Measurements from ENCODE around the gene SEMA3D.

Gene SEMA3D

DNA sequence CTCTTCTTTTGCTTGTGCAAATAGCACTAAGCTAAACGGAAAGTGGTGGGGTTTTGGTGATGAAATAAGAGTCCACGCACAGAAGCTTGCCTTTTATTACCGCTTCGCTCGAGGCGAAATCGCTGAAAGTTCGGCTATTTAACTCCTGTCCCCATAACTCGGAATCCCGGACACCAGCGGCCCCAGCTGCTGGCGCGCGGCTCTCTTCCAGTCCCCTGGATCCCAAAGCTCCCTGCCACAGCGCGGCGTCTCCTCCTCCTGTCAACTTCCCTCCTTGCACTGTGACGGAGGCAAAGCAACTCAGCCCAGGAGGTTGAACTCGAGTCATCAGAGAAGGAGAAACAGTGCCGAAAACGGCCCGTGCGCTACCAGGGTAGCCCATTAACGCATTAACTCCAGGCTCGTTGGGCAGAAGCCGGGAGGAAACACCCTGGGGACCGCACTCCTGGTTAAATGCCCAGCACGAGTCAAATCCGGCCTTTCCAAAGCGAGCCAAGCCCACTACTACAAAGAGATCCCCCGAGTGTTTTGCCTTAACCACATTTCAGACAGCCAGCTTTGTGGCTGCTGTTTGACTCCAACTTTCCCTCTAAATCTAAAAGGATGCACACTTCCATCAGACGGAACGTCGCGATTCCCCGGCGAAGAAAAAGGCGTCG lies 1.3 kb downstream of the SEMA3D start:
- Histone ChIP-seq H3K36me3 (ENCODE audit: control insufficient read depth in 4 of 4, insufficient read depth in 4 of 4, low read length in 3 of 4) (no peaks in the 10 kb centered on the region), H3K27ac (ENCODE audit: insufficient read depth in 1 of 2, low read depth in 1 of 2, low read length in 2 of 2, poor library complexity in 1 of 2, severe bottlenecking in 2 of 2) (no peak overlapping the region), H3K4me3 (ENCODE audit: control insufficient read depth in 1 of 7, extremely low read depth in 1 of 7, insufficient read depth in 4 of 7, low read depth in 2 of 7, low read length in 6 of 7) (peak overlapping the region in 6 of 7 experiments; percentile 74 to 90 (median 78)), H3K9me3 (ENCODE audit: control extremely low read depth in 1 of 5, control insufficient read depth in 4 of 5, insufficient read depth in 2 of 5, low read depth in 1 of 5, low read length in 4 of 5) (no peaks in the 10 kb centered on the region), H3K4me1 (ENCODE audit: control extremely low read depth in 1 of 4, control insufficient read depth in 4 of 4, insufficient read depth in 4 of 4, low read length in 3 of 4) (peaks cover 8 to 28% (median 25%) of the 10 kb centered on the region in 4 experiments), H3K27me3 (replicated peaks in 2 of 5; ENCODE audit: control insufficient read depth in 4 of 5, insufficient read depth in 5 of 5, low read length in 4 of 5) (peaks cover 2 to 45% (median 9%) of the 10 kb centered on the region in 5 experiments)
- ChIA-PET POLR2A (no interaction called here), CTCF (interaction anchor here (1.0 to 1.5 kb wide), 6 partner anchors 10 to 564 kb away, joined by 3 to 5 read pairs (median 3); no protein-coding TSS in a partner anchor)
- WGBS (ENCODE audit: insufficient coverage) = under 1% methylated on average over 39 of the region's 39 CpGs
- DNase-seq = peak; percentile 22 to 57 (median 50)

DNA sequence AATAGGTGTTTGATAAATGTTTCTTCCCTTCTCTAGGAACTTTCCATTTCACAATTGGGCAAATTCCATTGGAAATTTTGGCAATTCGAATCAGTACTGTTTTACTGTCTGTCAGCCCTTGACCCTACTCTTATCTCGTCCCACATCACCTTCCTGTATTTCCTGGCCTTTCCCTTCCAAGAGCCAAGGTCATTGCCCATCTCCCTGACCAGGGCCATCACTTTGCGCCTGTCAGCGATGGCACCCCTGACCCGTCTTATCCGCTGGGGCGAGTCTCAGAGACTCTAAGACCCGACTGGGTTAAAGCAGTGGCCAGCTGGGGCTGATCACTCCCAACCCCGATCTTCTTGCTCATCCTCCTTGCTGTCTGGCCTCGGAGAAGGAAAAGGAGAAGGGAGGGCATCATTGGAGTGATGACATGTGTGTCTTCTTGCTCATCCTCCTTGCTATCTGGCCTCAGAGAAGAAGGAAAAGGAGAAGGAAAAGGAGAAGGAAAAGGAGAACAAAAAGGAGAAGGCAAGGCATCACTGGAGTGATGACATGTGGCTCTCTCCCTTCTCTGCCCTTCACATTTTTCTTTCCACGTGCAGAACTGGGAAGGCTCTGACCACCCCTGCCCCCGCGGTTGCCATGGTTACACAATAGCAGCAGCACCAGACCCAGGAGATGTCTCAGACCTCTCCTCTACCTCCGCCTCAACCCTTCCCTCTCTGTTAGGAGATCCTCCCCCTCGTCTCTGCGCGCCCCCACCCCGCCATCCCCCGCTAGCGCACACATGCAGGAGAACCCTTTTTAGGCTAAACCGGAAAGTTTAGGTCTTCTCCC lies 2.0 kb downstream of the SEMA3D start:
- 50% methylated on average over 12 of the region's 21 CpGs for WGBS (ENCODE audit: insufficient coverage)
- ChIA-PET POLR2A (no interaction called here), CTCF (interaction anchor here (1.0 kb wide), 1 partner anchor 564 kb away, joined by 3 read pairs; no protein-coding TSS in a partner anchor)
- DNase-seq = no peak
- no peak overlapping the region for H3K27ac ChIP-seq (ENCODE audit: insufficient read depth in 1 of 2, low read depth in 1 of 2, low read length in 2 of 2, poor library complexity in 1 of 2, severe bottlenecking in 2 of 2)
- H3K9me3 ChIP-seq (ENCODE audit: control extremely low read depth in 1 of 5, control insufficient read depth in 4 of 5, insufficient read depth in 2 of 5, low read depth in 1 of 5, low read length in 4 of 5) = peaks cover 0 to 3% (median 2%) of the 10 kb centered on the region in 5 experiments
- H3K36me3 ChIP-seq (ENCODE audit: control insufficient read depth in 4 of 4, insufficient read depth in 4 of 4, low read length in 3 of 4) = no peaks in the 10 kb centered on the region
- H3K4me3 ChIP-seq (ENCODE audit: control insufficient read depth in 1 of 7, extremely low read depth in 1 of 7, insufficient read depth in 4 of 7, low read depth in 2 of 7, low read length in 6 of 7) = peak overlapping the region in 6 of 7 experiments; percentile 74 to 90 (median 78)
- peaks cover 2 to 45% (median 9%) of the 10 kb centered on the region in 5 experiments for H3K27me3 ChIP-seq (replicated peaks in 2 of 5; ENCODE audit: control insufficient read depth in 4 of 5, insufficient read depth in 5 of 5, low read length in 4 of 5)
- H3K4me1 ChIP-seq (ENCODE audit: control extremely low read depth in 1 of 4, control insufficient read depth in 4 of 4, insufficient read depth in 4 of 4, low read length in 3 of 4) = peaks cover 8 to 28% (median 25%) of the 10 kb centered on the region in 4 experiments

DNA sequence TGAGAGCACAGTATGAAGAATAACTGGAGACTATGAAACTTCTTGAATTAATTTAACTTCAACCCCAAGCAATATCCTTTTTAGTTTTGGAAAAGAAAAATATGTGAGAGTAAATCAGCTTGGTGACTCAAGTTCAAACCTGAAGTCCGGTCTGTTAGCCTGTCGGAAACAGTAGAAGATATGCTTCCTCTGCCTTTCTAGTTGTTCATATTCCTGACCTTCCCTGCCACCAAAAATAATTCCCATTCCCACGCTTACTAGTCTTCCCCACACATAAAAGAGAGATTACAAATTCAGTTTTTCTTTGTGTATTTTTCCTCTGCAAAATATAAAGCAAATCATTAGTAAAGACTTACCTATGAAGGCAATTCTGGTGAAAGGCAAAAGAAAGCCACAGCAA lies 3.6 kb downstream of the SEMA3D start:
- Histone ChIP-seq H3K4me3 (ENCODE audit: control insufficient read depth in 1 of 7, extremely low read depth in 1 of 7, insufficient read depth in 4 of 7, low read depth in 2 of 7, low read length in 6 of 7) (no peak overlapping the region), H3K36me3 (ENCODE audit: control insufficient read depth in 4 of 4, insufficient read depth in 4 of 4, low read length in 3 of 4) (no peaks in the 10 kb centered on the region), H3K27me3 (replicated peaks in 2 of 5; ENCODE audit: control insufficient read depth in 4 of 5, insufficient read depth in 5 of 5, low read length in 4 of 5) (peaks cover 2 to 45% (median 9%) of the 10 kb centered on the region in 5 experiments), H3K4me1 (ENCODE audit: control extremely low read depth in 1 of 4, control insufficient read depth in 4 of 4, insufficient read depth in 4 of 4, low read length in 3 of 4) (peaks cover 8 to 28% (median 25%) of the 10 kb centered on the region in 4 experiments), H3K9me3 (ENCODE audit: control extremely low read depth in 1 of 5, control insufficient read depth in 4 of 5, insufficient read depth in 2 of 5, low read depth in 1 of 5, low read length in 4 of 5) (peaks cover 0 to 12% (median 7%) of the 10 kb centered on the region in 5 experiments), H3K27ac (ENCODE audit: insufficient read depth in 1 of 2, low read depth in 1 of 2, low read length in 2 of 2, poor library complexity in 1 of 2, severe bottlenecking in 2 of 2) (no peak overlapping the region)
- no peak for DNase-seq
- 100% methylated on average over 1 of the region's 3 CpGs for WGBS (ENCODE audit: insufficient coverage)
- CTCF ChIA-PET = no interaction called here
- POLR2A ChIA-PET = no interaction called here

DNA sequence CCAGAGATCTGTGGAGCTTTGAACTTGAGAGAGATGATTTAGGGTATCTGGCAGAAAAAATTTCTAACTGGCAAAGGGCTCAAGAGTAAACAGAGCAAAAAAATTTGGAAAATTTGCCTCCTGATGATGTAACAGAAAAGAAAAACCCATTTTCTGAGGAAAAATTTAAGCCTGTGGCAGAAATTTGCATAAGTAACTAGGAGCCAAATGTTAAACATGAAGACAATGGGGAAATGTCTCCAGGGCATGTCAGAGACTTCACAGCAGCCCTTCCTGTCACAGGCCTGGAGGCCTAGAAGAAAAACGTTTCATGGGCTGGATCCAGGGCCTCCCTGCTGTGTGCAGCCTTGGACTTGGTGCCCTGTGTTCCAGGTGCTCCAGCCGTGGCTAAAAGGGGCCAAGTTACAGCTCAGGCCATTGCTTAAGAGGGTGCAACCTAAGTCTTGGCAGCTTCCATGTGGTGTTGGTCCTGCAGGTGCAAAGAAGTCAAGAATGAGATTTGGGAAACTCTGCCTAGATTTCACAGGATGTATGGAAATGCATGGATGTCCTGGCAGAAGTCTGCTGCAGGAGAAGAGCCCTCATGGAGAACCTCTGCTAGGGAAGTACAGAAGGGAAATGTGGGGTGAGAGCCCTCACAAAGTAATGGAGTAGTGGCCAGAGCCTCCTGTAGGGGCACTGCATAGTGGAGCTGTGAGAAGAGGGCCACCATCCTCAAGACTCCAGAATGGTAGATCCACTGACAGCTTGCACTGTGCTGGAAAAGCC lies 8.1 kb downstream of the SEMA3D start:
- CTCF ChIA-PET = no interaction called here
- no peak overlapping the region for H3K27ac ChIP-seq (ENCODE audit: insufficient read depth in 1 of 2, low read depth in 1 of 2, low read length in 2 of 2, poor library complexity in 1 of 2, severe bottlenecking in 2 of 2)
- peaks cover 0 to 8% (median 0%) of the 10 kb centered on the region in 5 experiments for H3K27me3 ChIP-seq (replicated peaks in 2 of 5; ENCODE audit: control insufficient read depth in 4 of 5, insufficient read depth in 5 of 5, low read length in 4 of 5)
- H3K36me3 ChIP-seq (ENCODE audit: control insufficient read depth in 4 of 4, insufficient read depth in 4 of 4, low read length in 3 of 4) = no peaks in the 10 kb centered on the region
- H3K4me3 ChIP-seq (ENCODE audit: control insufficient read depth in 1 of 7, extremely low read depth in 1 of 7, insufficient read depth in 4 of 7, low read depth in 2 of 7, low read length in 6 of 7) = no peak overlapping the region
- no peak for DNase-seq
- peaks cover 0 to 12% (median 7%) of the 10 kb centered on the region in 5 experiments for H3K9me3 ChIP-seq (ENCODE audit: control extremely low read depth in 1 of 5, control insufficient read depth in 4 of 5, insufficient read depth in 2 of 5, low read depth in 1 of 5, low read length in 4 of 5)
- 91% methylated on average over 2 of the region's 2 CpGs for WGBS (ENCODE audit: insufficient coverage)
- no peaks in the 10 kb centered on the region for H3K4me1 ChIP-seq (ENCODE audit: control extremely low read depth in 1 of 4, control insufficient read depth in 4 of 4, insufficient read depth in 4 of 4, low read length in 3 of 4)
- POLR2A ChIA-PET = no interaction called here

DNA sequence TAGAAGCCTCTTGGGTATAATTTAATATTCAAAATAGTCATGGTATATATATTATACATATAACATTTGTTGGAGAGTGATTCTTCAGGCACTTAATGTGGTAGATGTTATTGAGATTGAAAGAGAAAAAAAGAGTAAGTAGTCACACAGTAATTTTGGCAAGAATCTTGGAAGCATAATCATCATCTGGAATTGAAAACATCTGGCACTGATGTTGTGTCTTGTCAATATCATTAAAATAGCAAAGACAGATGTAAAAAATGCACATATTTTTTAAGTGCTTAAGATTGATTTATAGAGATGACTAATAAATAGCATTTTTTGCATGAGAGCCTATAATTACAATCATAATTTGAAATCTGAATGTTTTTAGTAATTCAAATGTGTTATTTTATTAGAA lies 9.5 kb downstream of the SEMA3D start:
- H3K36me3 ChIP-seq (ENCODE audit: control insufficient read depth in 4 of 4, insufficient read depth in 4 of 4, low read length in 3 of 4) = no peaks in the 10 kb centered on the region
- H3K4me1 ChIP-seq (ENCODE audit: control extremely low read depth in 1 of 4, control insufficient read depth in 4 of 4, insufficient read depth in 4 of 4, low read length in 3 of 4) = no peaks in the 10 kb centered on the region
- H3K4me3 ChIP-seq (ENCODE audit: control insufficient read depth in 1 of 7, extremely low read depth in 1 of 7, insufficient read depth in 4 of 7, low read depth in 2 of 7, low read length in 6 of 7) = no peak overlapping the region
- no peak for DNase-seq
- no peaks in the 10 kb centered on the region for H3K27me3 ChIP-seq (replicated peaks in 2 of 5; ENCODE audit: control insufficient read depth in 4 of 5, insufficient read depth in 5 of 5, low read length in 4 of 5)
- ChIA-PET POLR2A (no interaction called here), CTCF (no interaction called here)
- H3K9me3 ChIP-seq (ENCODE audit: control extremely low read depth in 1 of 5, control insufficient read depth in 4 of 5, insufficient read depth in 2 of 5, low read depth in 1 of 5, low read length in 4 of 5) = peaks cover 0 to 12% (median 7%) of the 10 kb centered on the region in 5 experiments
- H3K27ac ChIP-seq (ENCODE audit: insufficient read depth in 1 of 2, low read depth in 1 of 2, low read length in 2 of 2, poor library complexity in 1 of 2, severe bottlenecking in 2 of 2) = no peak overlapping the region

DNA sequence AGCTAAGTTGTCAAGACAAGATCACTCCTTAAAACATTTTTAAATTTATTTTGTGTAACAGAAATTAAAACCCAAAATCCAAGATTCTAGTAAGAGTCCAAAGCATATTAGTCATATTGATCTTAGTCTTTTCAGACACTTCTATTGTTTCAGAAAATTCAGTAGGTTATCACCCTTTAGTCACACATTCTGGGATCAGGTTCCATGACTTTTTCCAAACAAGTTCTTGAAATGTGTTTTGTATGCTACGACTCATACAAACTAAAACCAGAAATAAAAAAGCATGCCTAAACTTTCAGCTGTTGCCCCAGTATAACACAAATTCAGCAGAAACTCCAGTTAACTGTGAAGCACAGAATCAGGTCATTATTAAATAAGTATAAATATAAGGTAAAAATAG lies 10.7 kb downstream of the SEMA3D start:
- Histone ChIP-seq H3K27me3 (replicated peaks in 2 of 5; ENCODE audit: control insufficient read depth in 4 of 5, insufficient read depth in 5 of 5, low read length in 4 of 5) (no peaks in the 10 kb centered on the region), H3K4me3 (ENCODE audit: control insufficient read depth in 1 of 7, extremely low read depth in 1 of 7, insufficient read depth in 4 of 7, low read depth in 2 of 7, low read length in 6 of 7) (no peak overlapping the region), H3K9me3 (ENCODE audit: control extremely low read depth in 1 of 5, control insufficient read depth in 4 of 5, insufficient read depth in 2 of 5, low read depth in 1 of 5, low read length in 4 of 5) (peaks cover 0 to 12% (median 7%) of the 10 kb centered on the region in 5 experiments), H3K4me1 (ENCODE audit: control extremely low read depth in 1 of 4, control insufficient read depth in 4 of 4, insufficient read depth in 4 of 4, low read length in 3 of 4) (no peaks in the 10 kb centered on the region), H3K36me3 (ENCODE audit: control insufficient read depth in 4 of 4, insufficient read depth in 4 of 4, low read length in 3 of 4) (no peaks in the 10 kb centered on the region), H3K27ac (ENCODE audit: insufficient read depth in 1 of 2, low read depth in 1 of 2, low read length in 2 of 2, poor library complexity in 1 of 2, severe bottlenecking in 2 of 2) (no peak overlapping the region)
- ChIA-PET POLR2A (no interaction called here), CTCF (interaction anchor here (0.9 kb wide), 1 partner anchor 15 kb away, joined by 3 read pairs; no protein-coding TSS in a partner anchor)
- no peak for DNase-seq
- WGBS (ENCODE audit: insufficient coverage) = no CpG with 5 or more reads among the region's 1 CpG

Measured in common myeloid progenitor, CD34-positive (primary cell).